GM19328 (cell line): ENCODE measurements around the gene PPP1R15A.
"Not testable (repeated sequence)": the region's sequence is repeated elsewhere in the genome, so short reads cannot be mapped to it uniquely, and the experiment has no call there.

Source experiments
- ATAC-seq: cut with Tn5 transposase; IDR thresholded peaks from one replicate; pipeline ENCODE4 v1.9.1; 2021; ENCODE audit warnings: mild to moderate bottlenecking, moderate library complexity; ENCODE audit not compliant: unreplicated experiment

PPP1R15A gene

GRCh38 chr19:48858984-48859710 lies 13.1 kb upstream of the PPP1R15A start:
- no peak for ATAC-seq

GRCh38 chr19:48859711-48860572 lies 12.3 kb upstream of the PPP1R15A start:
- ATAC-seq = no peak

- no peak for ATAC-seq
Observed at GRCh38 chr19:48861313-48861712, 10.9 kb upstream of the PPP1R15A start.

- ATAC-seq = no peak
Observed at GRCh38 chr19:48862827-48863226, 9.4 kb upstream of the PPP1R15A start.

GRCh38 chr19:48866692-48867091 lies 5.5 kb upstream of the PPP1R15A start:
- ATAC-seq = no peak

- no peak for ATAC-seq
Observed at GRCh38 chr19:48867123-48867745, 5.0 kb upstream of the PPP1R15A start.

GRCh38 chr19:48867746-48868113 lies 4.5 kb upstream of the PPP1R15A start:
- no peak for ATAC-seq

- ATAC-seq = no peak
Observed at GRCh38 chr19:48868114-48868886, 3.9 kb upstream of the PPP1R15A start, which contains the start of gene PLEKHA4. TSS of gene PLEKHA4 (minus strand) at chr19:48868617. CDS start at chr19:48867620, 997 bp downstream.

- ATAC-seq = no peak
Observed at GRCh38 chr19:48870048-48870447, 2.2 kb upstream of the PPP1R15A start.

GRCh38 chr19:48871471-48872181 lies 595 bp upstream of the PPP1R15A start:
- not testable (repeated sequence) for ATAC-seq

- ATAC-seq = no peak
Observed at GRCh38 chr19:48872884-48873475, 759 bp downstream of the PPP1R15A start.

- ATAC-seq = no peak
Observed at GRCh38 chr19:48873476-48874302, 1.5 kb downstream of the PPP1R15A start.

- ATAC-seq = no peak
Observed at GRCh38 chr19:48874303-48875135, 2.3 kb downstream of the PPP1R15A start.

- not testable (repeated sequence) for ATAC-seq
Observed at GRCh38 chr19:48876043-48876981, 4.1 kb downstream of the PPP1R15A start.

- ATAC-seq = no peak
Observed at GRCh38 chr19:48877855-48878195, 5.6 kb downstream of the PPP1R15A start.

- ATAC-seq = no peak
Observed at GRCh38 chr19:48878196-48879024, 6.2 kb downstream of the PPP1R15A start.
